H1 (cell line): ENCODE measurements around the gene STXBP5. TPM values are rescaled to one million over a fixed set of nuclear protein-coding genes. Genes with fewer than 3 reads are reported as not detected.

Experiments used
- RBBP5 ChIP-seq: IDR thresholded peaks from 2 replicates; pipeline ENCODE4 v1.7.1; 2012; ENCODE audit warnings: low read depth, mild to moderate bottlenecking, inconsistent platforms, low read length, moderate library complexity, borderline replicate concordance
- TBP ChIP-seq: IDR thresholded peaks from 2 replicates; pipeline ENCODE4 v1.6.1; 2011; ENCODE audit warnings: low read depth, low read length, improper control_type of control experiment
- polyA plus RNA-seq, 7 experiments: library from polyadenylated mRNA; depleted of rRNA in 3 of 7; stranded (reverse) in 5 of 7; unstranded in 2 of 7; fragments of >200 nt in 5 of 7; fragments of 200-250 nt in 2 of 7; gene quantifications; 1 replicate in 5 of 7; 2 replicates in 1 of 7; 4 replicates in 1 of 7; pipeline versions ENCODE4 v1.2.1 to v1.2.3, GENCODE V29; 2011 to 2013; ENCODE audit warnings: missing spikeins in 2 of 7, mixed read lengths in 2 of 7
- total RNA-seq: library from RNA; stranded (reverse); fragmentation: NEBNext Ultra II Directional; extraction: Animal tissue kit (Norgen Biotek cat#: 25700); gene quantifications from 2 replicates; pipeline ENCODE4 v1.2.1, GENCODE V29; 2021

Gene STXBP5
- total and polyA plus RNA-seq, 2 of the 8 experiments (the other 6 are each of a cell fraction or from before 2014, with no cell fraction given): 2.7 to 10.8 TPM

- TF ChIP-seq TBP (no peak), RBBP5 (0 out of 2 replicates have a peak, but pooled peaks have one; percentile 51)
These were observed at the start of gene STXBP5 (continued) for GRCh38 chr6:147204060-147204785.
